ENCODE data around the gene ANKAR.

ANKAR gene

DNA sequence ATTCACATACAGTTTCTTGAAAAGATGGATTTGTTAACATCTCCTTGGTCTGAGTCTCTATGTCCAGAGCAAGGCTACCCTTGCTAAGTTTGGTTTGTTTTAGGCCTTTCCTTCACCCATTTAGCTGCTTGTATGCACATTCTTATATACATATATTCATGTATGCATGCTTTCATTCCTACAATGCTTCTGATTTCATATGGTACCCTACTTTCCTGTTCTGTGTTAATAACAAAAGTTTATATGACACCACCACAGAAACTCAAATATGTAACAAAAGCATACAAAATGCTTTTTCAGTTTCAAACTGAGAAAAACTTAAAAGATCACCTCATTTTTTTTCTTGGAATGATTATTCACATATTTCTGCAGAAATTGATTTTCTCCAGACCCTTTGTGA is 48.7 kb downstream of the ANKAR start:
- no peaks in the 10 kb centered on the region for H3K9me3 Mint-ChIP-seq
- no peak overlapping the region for H3K4me3 Mint-ChIP-seq
- no peak overlapping the region for H3K27ac Mint-ChIP-seq

More for the DNA sequence above, 48.7 kb downstream of the ANKAR start:
- Mint-ChIP-seq H3K27me3 (no peaks in the 10 kb centered on the region), H3K36me3 (ENCODE audit: low read depth) (no peaks in the 10 kb centered on the region), H3K4me1 (ENCODE audit: low read depth) (peaks cover 10% of the 10 kb centered on the region)
